ENCODE results near the gene TMEM37.

TMEM37 gene

GRCh38 chr2:119431155-119431975, at the start of gene TMEM37:
Gene TMEM37, plus strand, starts transcription at chr2:119431854. Its CDS starts 50 bp downstream, at chr2:119431904.
- Histone ChIP-seq H3K9ac (ENCODE audit: low read length) (peak within 1 kb of the TSS; percentile 77), H3K36me3 (ENCODE audit: control insufficient read depth, insufficient read depth, low read length) (no peaks in the 10 kb centered on the region), H3K4me3 (ENCODE audit: low read depth, low read length) (peak within 1 kb of the TSS; percentile 74), H3K4me1 (ENCODE audit: control insufficient read depth, insufficient read depth, low read length) (peaks cover 57% of the 10 kb centered on the region), H3K27ac (ENCODE audit: low read depth, low read length) (peak within 1 kb of the TSS; percentile 66; the same call in 1 of the 2 replicates), H3K9me3 (ENCODE audit: control insufficient read depth, insufficient read depth, low read depth, low read length) (no peaks in the 10 kb centered on the region), H3K27me3 (ENCODE audit: control insufficient read depth, insufficient read depth, low read length) (peaks cover 15% of the 10 kb centered on the region; the same call in 1 of the 2 replicates)

DNA sequence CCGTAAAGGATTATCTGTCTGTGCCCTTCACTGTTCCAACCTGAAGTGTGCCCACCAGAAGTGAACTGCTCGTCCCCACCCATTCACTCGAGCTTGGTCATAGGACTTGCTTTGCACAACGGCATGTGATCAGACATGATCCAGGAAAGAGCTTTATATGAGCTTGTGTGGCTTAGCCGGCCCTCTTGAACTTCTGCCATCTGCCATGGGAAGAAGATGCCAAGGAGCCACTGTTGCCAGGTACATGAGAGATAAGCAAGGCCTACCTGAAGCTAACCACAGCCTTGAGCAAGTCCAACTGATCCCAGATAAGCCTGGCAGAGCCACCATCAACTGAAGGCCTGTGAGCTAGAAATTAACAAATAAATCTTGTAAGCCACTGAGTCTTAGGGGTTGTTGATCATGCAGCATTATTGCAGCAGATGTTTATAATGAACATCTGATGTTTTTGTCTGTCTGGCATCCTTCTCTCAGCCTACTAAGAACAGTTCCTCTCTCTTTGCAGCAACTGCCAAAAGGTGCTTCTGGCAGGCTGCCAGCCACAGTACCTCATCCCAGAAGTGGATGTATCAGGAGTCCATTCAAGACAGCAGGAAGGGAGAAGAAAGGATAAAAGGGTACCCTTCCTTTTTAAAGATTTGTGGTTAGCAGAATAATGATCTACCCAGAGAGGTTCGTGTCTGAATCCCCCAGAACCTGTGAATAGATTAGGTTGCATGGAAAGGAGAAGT, 48.1 kb upstream of the TMEM37 start:
- H3K27ac ChIP-seq (ENCODE audit: low read depth, low read length), result no peak overlapping the region

GRCh38 chr2:119384971-119385370, 46.7 kb upstream of the TMEM37 start:
- peaks cover 9% of the 10 kb centered on the region; the same call in 1 of the 2 replicates for H3K4me1 ChIP-seq (ENCODE audit: control insufficient read depth, insufficient read depth, low read length)
- no peaks in the 10 kb centered on the region for H3K27me3 ChIP-seq (ENCODE audit: control insufficient read depth, insufficient read depth, low read length)
- no peak overlapping the region for H3K4me3 ChIP-seq (ENCODE audit: low read depth, low read length)
- no peak overlapping the region for H3K9ac ChIP-seq (ENCODE audit: low read length)
- no peak overlapping the region for H3K27ac ChIP-seq (ENCODE audit: low read depth, low read length)
- no peaks in the 10 kb centered on the region for H3K9me3 ChIP-seq (ENCODE audit: control insufficient read depth, insufficient read depth, low read depth, low read length)
- H3K36me3 ChIP-seq (ENCODE audit: control insufficient read depth, insufficient read depth, low read length), result no peaks in the 10 kb centered on the region

More for the DNA sequence above, 48.1 kb upstream of the TMEM37 start:
- Histone ChIP-seq H3K9me3 (ENCODE audit: control insufficient read depth, insufficient read depth, low read depth, low read length) (no peaks in the 10 kb centered on the region), H3K4me3 (ENCODE audit: low read depth, low read length) (no peak overlapping the region), H3K4me1 (ENCODE audit: control insufficient read depth, insufficient read depth, low read length) (no peaks in the 10 kb centered on the region), H3K9ac (ENCODE audit: low read length) (no peak overlapping the region), H3K36me3 (ENCODE audit: control insufficient read depth, insufficient read depth, low read length) (no peaks in the 10 kb centered on the region), H3K27me3 (ENCODE audit: control insufficient read depth, insufficient read depth, low read length) (no peaks in the 10 kb centered on the region)

GRCh38 chr2:119385466-119385865, 46.2 kb upstream of the TMEM37 start:
- no peaks in the 10 kb centered on the region for H3K27me3 ChIP-seq (ENCODE audit: control insufficient read depth, insufficient read depth, low read length)

GRCh38 chr2:119387381-119388129, 44.1 kb upstream of the TMEM37 start:
- H3K27me3 ChIP-seq (ENCODE audit: control insufficient read depth, insufficient read depth, low read length), result no peaks in the 10 kb centered on the region
- no peak overlapping the region for H3K27ac ChIP-seq (ENCODE audit: low read depth, low read length)
- no peaks in the 10 kb centered on the region for H3K9me3 ChIP-seq (ENCODE audit: control insufficient read depth, insufficient read depth, low read depth, low read length)
- H3K4me3 ChIP-seq (ENCODE audit: low read depth, low read length), result no peak overlapping the region
- H3K4me1 ChIP-seq (ENCODE audit: control insufficient read depth, insufficient read depth, low read length), result peaks cover 9% of the 10 kb centered on the region; the same call in 1 of the 2 replicates
- no peak overlapping the region for H3K9ac ChIP-seq (ENCODE audit: low read length)
- H3K36me3 ChIP-seq (ENCODE audit: control insufficient read depth, insufficient read depth, low read length), result no peaks in the 10 kb centered on the region

More at GRCh38 chr2:119385466-119385865, 46.2 kb upstream of the TMEM37 start:
- Histone ChIP-seq H3K36me3 (ENCODE audit: control insufficient read depth, insufficient read depth, low read length) (no peaks in the 10 kb centered on the region), H3K27ac (ENCODE audit: low read depth, low read length) (no peak overlapping the region), H3K4me3 (ENCODE audit: low read depth, low read length) (no peak overlapping the region), H3K9ac (ENCODE audit: low read length) (no peak overlapping the region), H3K9me3 (ENCODE audit: control insufficient read depth, insufficient read depth, low read depth, low read length) (no peaks in the 10 kb centered on the region), H3K4me1 (ENCODE audit: control insufficient read depth, insufficient read depth, low read length) (peaks cover 9% of the 10 kb centered on the region; the same call in 1 of the 2 replicates)

DNA sequence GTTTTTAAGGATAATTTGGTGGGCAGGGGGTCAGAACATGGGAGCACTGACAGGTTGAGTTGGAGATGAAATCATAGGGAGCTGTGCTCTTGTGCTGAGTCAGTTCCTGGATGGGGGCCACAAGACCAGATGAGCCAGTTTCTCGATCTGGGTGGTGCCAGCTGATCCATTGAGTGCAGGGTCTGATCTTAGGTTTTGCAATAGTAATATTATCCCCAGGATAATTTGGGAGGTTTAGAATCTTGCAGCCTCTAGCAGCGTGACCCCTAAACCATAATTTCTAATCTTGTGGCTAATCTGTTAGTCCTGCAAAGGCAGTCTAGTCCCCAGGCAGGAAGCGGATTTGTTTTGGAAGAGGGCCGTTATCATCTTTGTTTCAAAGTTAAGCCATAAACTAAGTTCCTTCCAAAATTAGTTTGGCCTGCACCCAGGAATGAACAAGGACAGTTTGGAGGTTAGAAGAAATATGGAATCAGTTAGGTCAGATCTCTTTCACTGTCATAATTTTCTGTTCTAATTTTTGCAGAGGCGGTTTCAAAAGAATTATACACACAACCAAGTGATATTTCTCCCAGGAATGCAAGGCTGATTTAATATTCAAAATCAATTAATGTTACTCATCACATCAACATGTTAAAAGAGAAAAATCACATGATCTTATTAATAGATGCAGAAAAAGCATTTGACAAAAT, 41.9 kb upstream of the TMEM37 start:
- no peaks in the 10 kb centered on the region for H3K36me3 ChIP-seq (ENCODE audit: control insufficient read depth, insufficient read depth, low read length)
- no peaks in the 10 kb centered on the region for H3K9me3 ChIP-seq (ENCODE audit: control insufficient read depth, insufficient read depth, low read depth, low read length)
- H3K9ac ChIP-seq (ENCODE audit: low read length), result no peak overlapping the region
- no peaks in the 10 kb centered on the region for H3K27me3 ChIP-seq (ENCODE audit: control insufficient read depth, insufficient read depth, low read length)
- no peak overlapping the region for H3K27ac ChIP-seq (ENCODE audit: low read depth, low read length)
- H3K4me1 ChIP-seq (ENCODE audit: control insufficient read depth, insufficient read depth, low read length), result peaks cover 9% of the 10 kb centered on the region; the same call in 1 of the 2 replicates
- no peak overlapping the region for H3K4me3 ChIP-seq (ENCODE audit: low read depth, low read length)

DNA sequence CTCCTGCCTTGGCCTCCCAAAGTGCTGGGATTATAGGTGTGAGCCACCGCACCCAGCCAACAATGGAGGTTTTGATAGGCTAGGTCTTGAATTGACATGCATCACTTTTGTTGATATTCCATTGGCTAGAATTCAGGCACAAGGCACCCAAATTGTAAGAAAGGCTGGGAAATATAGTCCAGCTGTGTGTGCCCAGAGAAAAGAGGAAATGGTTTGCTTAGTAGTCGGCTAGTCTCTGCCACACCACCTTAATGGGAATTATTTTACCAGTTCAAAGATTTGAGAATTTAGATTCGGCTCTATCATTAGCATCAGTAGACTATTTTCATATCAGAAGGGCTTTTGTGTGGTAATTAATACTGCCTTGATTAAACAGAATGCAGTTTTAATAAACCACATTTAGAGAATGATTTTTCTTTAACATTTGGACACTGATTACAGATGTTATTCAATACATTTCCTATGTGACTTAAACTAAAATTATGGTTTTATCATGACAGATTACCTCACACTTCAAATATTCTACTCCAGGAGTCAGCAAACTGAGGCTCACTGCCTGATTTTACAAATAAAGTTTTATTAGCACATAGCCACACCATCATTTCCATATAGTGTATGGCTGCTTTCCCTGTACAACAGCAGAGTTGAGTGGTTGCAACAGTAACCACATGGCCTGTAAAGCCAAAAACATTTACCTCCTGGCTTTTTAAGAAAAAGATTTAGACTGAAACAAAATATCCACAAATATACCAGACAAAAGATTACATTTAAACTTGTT, 37.5 kb upstream of the TMEM37 start:
- Histone ChIP-seq H3K9ac (ENCODE audit: low read length) (no peak overlapping the region), H3K9me3 (ENCODE audit: control insufficient read depth, insufficient read depth, low read depth, low read length) (no peaks in the 10 kb centered on the region), H3K4me3 (ENCODE audit: low read depth, low read length) (no peak overlapping the region), H3K27ac (ENCODE audit: low read depth, low read length) (no peak overlapping the region), H3K4me1 (ENCODE audit: control insufficient read depth, insufficient read depth, low read length) (peaks cover 12% of the 10 kb centered on the region), H3K27me3 (ENCODE audit: control insufficient read depth, insufficient read depth, low read length) (no peaks in the 10 kb centered on the region), H3K36me3 (ENCODE audit: control insufficient read depth, insufficient read depth, low read length) (no peaks in the 10 kb centered on the region)

- H3K9ac ChIP-seq (ENCODE audit: low read length), result no peak overlapping the region
- peaks cover 4% of the 10 kb centered on the region; the same call in 1 of the 2 replicates for H3K4me1 ChIP-seq (ENCODE audit: control insufficient read depth, insufficient read depth, low read length)
- H3K4me3 ChIP-seq (ENCODE audit: low read depth, low read length), result no peak overlapping the region
- no peak overlapping the region for H3K27ac ChIP-seq (ENCODE audit: low read depth, low read length)
- peaks cover 3% of the 10 kb centered on the region; the same call in 1 of the 2 replicates for H3K9me3 ChIP-seq (ENCODE audit: control insufficient read depth, insufficient read depth, low read depth, low read length)
- H3K27me3 ChIP-seq (ENCODE audit: control insufficient read depth, insufficient read depth, low read length), result no peaks in the 10 kb centered on the region
- H3K36me3 ChIP-seq (ENCODE audit: control insufficient read depth, insufficient read depth, low read length), result no peaks in the 10 kb centered on the region
These were observed 34.5 kb upstream of the TMEM37 start for GRCh38 chr2:119397196-119397595.

DNA sequence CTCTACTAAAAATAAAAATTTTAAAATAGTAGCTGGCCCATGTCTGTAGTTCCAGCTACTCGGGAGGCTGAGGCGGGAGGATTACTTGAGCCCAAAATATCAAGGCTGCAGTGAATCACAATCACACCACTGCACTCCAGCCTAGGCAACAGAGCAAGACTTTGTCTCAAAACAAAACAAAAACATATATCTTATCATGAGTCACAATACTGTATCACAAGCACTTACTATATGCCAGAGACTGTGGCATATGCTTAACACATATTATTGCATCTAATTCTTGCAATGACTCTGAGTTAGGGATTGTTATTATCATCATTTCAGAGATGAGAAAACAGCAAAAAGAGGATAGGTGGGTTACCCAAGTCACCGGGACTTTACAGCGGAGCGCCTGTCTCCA, 29.5 kb upstream of the TMEM37 start:
- Histone ChIP-seq H3K4me3 (ENCODE audit: low read depth, low read length) (no peak overlapping the region), H3K27me3 (ENCODE audit: control insufficient read depth, insufficient read depth, low read length) (no peaks in the 10 kb centered on the region), H3K9me3 (ENCODE audit: control insufficient read depth, insufficient read depth, low read depth, low read length) (peaks cover 3% of the 10 kb centered on the region; the same call in 1 of the 2 replicates), H3K4me1 (ENCODE audit: control insufficient read depth, insufficient read depth, low read length) (peaks cover 4% of the 10 kb centered on the region; the same call in 1 of the 2 replicates), H3K27ac (ENCODE audit: low read depth, low read length) (no peak overlapping the region), H3K9ac (ENCODE audit: low read length) (no peak overlapping the region), H3K36me3 (ENCODE audit: control insufficient read depth, insufficient read depth, low read length) (no peaks in the 10 kb centered on the region)
